ENCODE data around the gene JAK3.

DNA sequence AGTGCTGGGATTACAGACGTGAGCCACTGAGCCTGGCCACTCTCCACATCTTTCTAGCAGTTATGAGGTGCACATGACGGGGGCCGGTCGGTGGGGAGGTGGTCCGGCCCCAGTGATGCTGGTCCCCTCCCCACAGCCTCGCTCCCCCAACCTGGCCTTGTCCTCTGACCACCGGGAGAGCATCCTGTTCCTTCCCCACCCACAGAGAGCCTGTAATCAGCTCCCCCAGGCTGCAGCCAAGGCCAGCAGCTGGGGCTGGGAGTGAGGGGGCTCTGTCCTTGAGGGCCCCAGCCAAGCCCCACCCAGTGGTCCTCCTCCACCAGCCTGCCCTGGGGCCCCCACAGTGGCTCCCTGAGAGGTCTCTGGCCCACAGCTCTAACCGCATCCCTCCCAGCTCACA, 23.4 kb downstream of the JAK3 start:
- TF ChIP-seq, protein P1, sequence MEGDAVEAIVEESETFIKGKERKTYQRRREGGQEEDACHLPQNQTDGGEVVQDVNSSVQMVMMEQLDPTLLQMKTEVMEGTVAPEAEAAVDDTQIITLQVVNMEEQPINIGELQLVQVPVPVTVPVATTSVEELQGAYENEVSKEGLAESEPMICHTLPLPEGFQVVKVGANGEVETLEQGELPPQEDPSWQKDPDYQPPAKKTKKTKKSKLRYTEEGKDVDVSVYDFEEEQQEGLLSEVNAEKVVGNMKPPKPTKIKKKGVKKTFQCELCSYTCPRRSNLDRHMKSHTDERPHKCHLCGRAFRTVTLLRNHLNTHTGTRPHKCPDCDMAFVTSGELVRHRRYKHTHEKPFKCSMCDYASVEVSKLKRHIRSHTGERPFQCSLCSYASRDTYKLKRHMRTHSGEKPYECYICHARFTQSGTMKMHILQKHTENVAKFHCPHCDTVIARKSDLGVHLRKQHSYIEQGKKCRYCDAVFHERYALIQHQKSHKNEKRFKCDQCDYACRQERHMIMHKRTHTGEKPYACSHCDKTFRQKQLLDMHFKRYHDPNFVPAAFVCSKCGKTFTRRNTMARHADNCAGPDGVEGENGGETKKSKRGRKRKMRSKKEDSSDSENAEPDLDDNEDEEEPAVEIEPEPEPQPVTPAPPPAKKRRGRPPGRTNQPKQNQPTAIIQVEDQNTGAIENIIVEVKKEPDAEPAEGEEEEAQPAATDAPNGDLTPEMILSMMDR (IDR thresholded peaks at IDR 0.05), result no peak
- TF ChIP-seq POLR2A (IDR thresholded peaks at IDR 0.05), result no peak

Data from body of pancreas (tissue), 4 donors.